GM19239 (cell line): ENCODE data around the gene MRPS27.
A peak's percentile ranks its signal among the peaks of the same experiment; 100 is the strongest.

ENCODE experiments used
- DNase-seq: peaks from one replicate; pipeline ENCODE4 v3.0.0; 2011; ENCODE audit warnings: low spot score; ENCODE audit not compliant: insufficient read length
- FAIRE-seq: peaks from 2 replicates; lab custom pipeline; 2011; peaks lifted over from hg19 to GRCh38; lab: Jason Lieb, UNC

Gene MRPS27

GRCh38 chr5:72210888-72211678 is 109.0 kb downstream of the MRPS27 start:
- FAIRE-seq (no peak), DNase-seq (no peak)

- DNase-seq (no peak), FAIRE-seq (no peak)
Measured at GRCh38 chr5:72209147-72210115, 110.6 kb downstream of the MRPS27 start.

GRCh38 chr5:72208324-72208926 is 111.6 kb downstream of the MRPS27 start:
- FAIRE-seq: no peak

GRCh38 chr5:72206994-72207393 is 113.0 kb downstream of the MRPS27 start:
- FAIRE-seq (no peak), DNase-seq (no peak)

More at GRCh38 chr5:72208324-72208926, 111.6 kb downstream of the MRPS27 start:
- no peak for DNase-seq

GRCh38 chr5:72206160-72206559 is 113.9 kb downstream of the MRPS27 start:
- DNase-seq (no peak), FAIRE-seq (no peak)

- peak; percentile 55 for FAIRE-seq
Measured at GRCh38 chr5:72205431-72206009, 114.5 kb downstream of the MRPS27 start.

GRCh38 chr5:72204946-72205345 is 115.1 kb downstream of the MRPS27 start:
- FAIRE-seq (no peak), DNase-seq (no peak)

More at GRCh38 chr5:72205431-72206009, 114.5 kb downstream of the MRPS27 start:
- no peak for DNase-seq

GRCh38 chr5:72203251-72203845 is 116.7 kb downstream of the MRPS27 start:
- FAIRE-seq (no peak), DNase-seq (no peak)

GRCh38 chr5:72202331-72202825 is 117.7 kb downstream of the MRPS27 start:
- DNase-seq (no peak), FAIRE-seq (no peak)

GRCh38 chr5:72199681-72200080 is 120.4 kb downstream of the MRPS27 start:
- no peak for FAIRE-seq

GRCh38 chr5:72197393-72197792 is 122.6 kb downstream of the MRPS27 start:
- no peak for DNase-seq
- FAIRE-seq: no peak

More at GRCh38 chr5:72199681-72200080, 120.4 kb downstream of the MRPS27 start:
- no peak for DNase-seq

- FAIRE-seq: no peak
- no peak for DNase-seq
Measured at GRCh38 chr5:72195581-72195980, 124.5 kb downstream of the MRPS27 start.

- FAIRE-seq (peak; percentile 97), DNase-seq (peak; percentile 54)
Measured at GRCh38 chr5:72194846-72195245, 125.2 kb downstream of the MRPS27 start.

GRCh38 chr5:72191404-72191803 is 128.6 kb downstream of the MRPS27 start:
- no peak for FAIRE-seq
- DNase-seq: no peak

- DNase-seq (no peak), FAIRE-seq (no peak)
Measured at GRCh38 chr5:72189146-72189545, 130.9 kb downstream of the MRPS27 start.

- FAIRE-seq: no peak
- DNase-seq: no peak
Measured at GRCh38 chr5:72188166-72188565, 131.9 kb downstream of the MRPS27 start.

GRCh38 chr5:72187388-72188075 is 132.5 kb downstream of the MRPS27 start:
- DNase-seq: no peak
- FAIRE-seq: peak; percentile 37

GRCh38 chr5:72185496-72186329 is 134.3 kb downstream of the MRPS27 start:
- no peak for FAIRE-seq

More at GRCh38 chr5:72185496-72186329, 134.3 kb downstream of the MRPS27 start:
- no peak for DNase-seq
